NCI-H446 treated with DMSO at 0.1 percent for 48 hours (cell line): ENCODE measurements around the gene TMEM156.

Source experiments
- DNase-seq: peaks from one replicate; lab custom pipeline; 2025; lab: John Stamatoyannopoulos, UW

Gene TMEM156

GRCh38 chr4:39032218-39033085 lies at the start of gene TMEM156:
Gene TMEM156 (minus strand): TSS chr4:39032409. CDS start chr4:39032313, 96 bp downstream.
- DNase-seq, result no peak

DNA sequence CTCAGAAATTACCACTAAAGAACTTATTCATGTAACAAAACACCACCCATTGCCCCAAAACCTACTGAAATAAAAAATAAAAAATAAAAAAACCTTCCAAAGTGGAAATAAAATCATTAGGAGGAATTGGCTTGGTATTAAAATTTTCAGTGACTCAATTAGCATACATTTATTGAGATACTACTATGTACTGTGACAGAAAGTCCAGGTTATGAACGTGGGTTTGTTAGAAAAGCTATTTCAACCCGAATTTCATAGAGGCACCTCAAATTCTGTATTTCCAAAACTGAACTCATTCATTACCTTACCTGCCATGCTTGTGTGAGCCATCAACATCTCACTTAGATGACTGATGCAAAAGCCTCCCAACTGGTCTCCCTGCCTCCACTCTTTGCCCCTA lies 46.6 kb upstream of the TMEM156 start:
- DNase-seq, result no peak

GRCh38 chr4:39068907-39069306 lies 36.7 kb upstream of the TMEM156 start:
- DNase-seq, result no peak

- no peak for DNase-seq
Measured at GRCh38 chr4:39067451-39067850, 35.2 kb upstream of the TMEM156 start.

DNA sequence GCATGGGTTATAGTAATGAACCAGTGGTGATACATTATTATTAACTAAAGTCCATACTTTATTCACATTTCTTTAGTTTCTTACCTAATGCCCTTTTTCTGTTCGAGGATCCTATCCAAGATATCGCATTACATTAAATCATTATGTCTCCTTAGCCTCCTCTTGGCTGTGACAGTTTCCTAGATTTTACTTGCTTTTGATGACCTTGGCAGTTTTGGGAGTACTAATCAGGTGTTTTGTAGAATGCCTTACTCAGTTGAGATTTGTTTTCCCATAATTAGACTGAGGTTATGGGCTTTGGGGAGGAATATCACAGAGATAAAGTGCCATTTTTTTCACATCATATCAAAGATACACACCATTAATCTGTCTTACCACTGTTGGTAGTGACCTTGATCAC lies 34.8 kb upstream of the TMEM156 start:
- no peak for DNase-seq

- DNase-seq, result no peak
Measured at GRCh38 chr4:39066371-39066770, 34.2 kb upstream of the TMEM156 start.

- DNase-seq, result no peak
Measured at GRCh38 chr4:39063430-39063829, 31.2 kb upstream of the TMEM156 start.

GRCh38 chr4:39062770-39063097 lies 30.5 kb upstream of the TMEM156 start:
- no peak for DNase-seq

DNA sequence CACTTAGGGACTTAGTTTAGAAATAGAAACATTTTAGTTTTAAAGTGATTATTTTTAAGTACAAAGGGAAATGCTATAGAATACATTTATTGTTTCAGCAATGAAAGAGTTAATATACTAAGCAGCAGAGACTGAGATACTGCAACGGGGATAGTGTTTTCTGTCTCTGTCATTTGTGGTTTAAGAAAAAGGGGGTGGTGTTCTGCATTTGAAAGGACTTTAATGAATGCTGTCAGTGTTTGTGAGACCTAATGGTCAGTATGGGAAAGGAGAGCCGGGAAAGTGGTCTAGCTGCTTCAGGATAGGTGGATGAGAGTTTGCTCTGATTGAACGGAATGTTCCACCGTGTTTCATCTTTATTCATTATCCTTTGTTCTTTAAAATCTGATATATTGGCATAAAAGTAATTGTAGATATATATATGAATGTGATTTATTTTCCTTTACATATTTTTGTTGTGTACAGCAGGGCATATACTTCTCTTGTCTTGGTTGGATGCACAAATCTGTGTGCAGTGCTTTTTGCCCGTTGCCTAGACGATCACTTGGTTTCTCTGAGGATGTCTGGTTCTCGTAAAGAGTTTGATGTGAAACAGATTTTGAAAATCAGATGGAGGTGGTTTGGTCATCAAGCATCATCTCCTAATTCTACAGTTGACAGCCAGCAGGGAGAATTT lies 30.0 kb upstream of the TMEM156 start, which contains the start of gene KLHL5:
TSS of gene KLHL5 (plus strand) at position 139 of the 676 bp plus-strand sequence. CDS start at position 560, 421 bp downstream.
- no peak for DNase-seq

GRCh38 chr4:39061457-39061856 lies 29.2 kb upstream of the TMEM156 start:
- DNase-seq, result no peak

DNA sequence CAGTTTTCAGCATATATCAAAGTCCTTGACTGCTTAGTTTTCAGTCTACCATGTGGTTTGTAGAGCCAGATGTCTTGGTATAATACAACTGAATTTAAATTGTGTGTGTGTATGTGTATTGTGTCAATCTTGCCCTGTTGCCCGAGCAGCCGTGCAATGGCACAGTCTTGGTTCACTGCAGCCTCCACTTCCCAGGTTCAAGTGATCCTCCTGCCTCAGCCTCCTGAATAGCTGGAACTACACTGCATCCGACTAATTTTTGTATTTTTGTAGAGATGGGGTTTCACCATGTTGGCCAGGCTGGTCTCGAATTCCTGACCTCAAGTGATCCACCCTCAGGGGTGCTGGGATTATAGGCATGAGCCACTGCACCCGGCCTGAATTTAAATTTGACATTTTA lies 23.8 kb upstream of the TMEM156 start:
- no peak for DNase-seq

GRCh38 chr4:39054497-39054896 lies 22.3 kb upstream of the TMEM156 start:
- DNase-seq, result no peak

GRCh38 chr4:39053983-39054382 lies 21.8 kb upstream of the TMEM156 start:
- no peak for DNase-seq

DNA sequence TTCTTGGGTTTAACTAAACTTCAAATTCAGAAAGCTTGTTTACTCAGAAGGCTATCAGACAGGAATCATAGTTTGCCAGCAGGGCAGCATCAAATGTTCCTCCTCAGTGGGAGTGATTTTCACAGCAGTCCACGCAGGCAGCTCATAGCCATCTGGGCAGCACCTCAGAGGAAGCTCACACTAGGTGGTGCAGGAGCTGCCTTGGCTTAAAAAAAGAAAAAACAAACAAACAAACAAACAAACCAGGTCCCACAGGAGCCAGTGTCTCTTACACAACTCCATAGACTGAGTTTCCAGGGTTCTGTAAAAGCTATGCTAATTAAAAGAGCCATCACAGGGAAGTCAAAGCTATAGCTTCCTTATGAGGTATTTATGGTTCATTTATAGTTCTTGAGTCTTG lies 19.3 kb upstream of the TMEM156 start:
- DNase-seq, result no peak

DNA sequence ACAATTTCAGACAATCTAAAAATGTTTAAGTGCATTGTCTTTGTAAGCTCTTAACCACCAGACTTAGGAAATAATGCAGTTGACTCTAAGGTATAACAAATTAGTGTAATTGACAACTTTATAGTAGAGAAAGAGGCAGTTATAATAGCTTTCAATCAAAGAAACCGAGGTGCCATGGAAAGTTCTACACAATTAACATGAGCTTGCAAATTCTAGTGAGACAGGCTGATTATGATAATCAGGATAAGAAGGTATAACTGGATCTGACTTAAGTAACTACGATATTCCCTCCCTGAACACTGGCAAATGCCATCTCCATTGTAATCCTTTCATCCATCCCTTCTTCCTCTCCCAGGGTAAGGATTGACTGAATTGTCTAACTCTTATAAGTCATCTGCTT lies 18.4 kb upstream of the TMEM156 start:
- no peak for DNase-seq

GRCh38 chr4:39048311-39048710 lies 16.1 kb upstream of the TMEM156 start:
- no peak for DNase-seq

GRCh38 chr4:39047681-39048080 lies 15.5 kb upstream of the TMEM156 start:
- no peak for DNase-seq

GRCh38 chr4:39046249-39046648 lies 14.0 kb upstream of the TMEM156 start:
- no peak for DNase-seq

GRCh38 chr4:39045827-39046221 lies 13.6 kb upstream of the TMEM156 start:
- DNase-seq, result no peak

GRCh38 chr4:39044956-39045826 lies 13.0 kb upstream of the TMEM156 start:
- no peak for DNase-seq

GRCh38 chr4:39044364-39044955 lies 12.3 kb upstream of the TMEM156 start:
- DNase-seq, result peak; percentile 18

DNA sequence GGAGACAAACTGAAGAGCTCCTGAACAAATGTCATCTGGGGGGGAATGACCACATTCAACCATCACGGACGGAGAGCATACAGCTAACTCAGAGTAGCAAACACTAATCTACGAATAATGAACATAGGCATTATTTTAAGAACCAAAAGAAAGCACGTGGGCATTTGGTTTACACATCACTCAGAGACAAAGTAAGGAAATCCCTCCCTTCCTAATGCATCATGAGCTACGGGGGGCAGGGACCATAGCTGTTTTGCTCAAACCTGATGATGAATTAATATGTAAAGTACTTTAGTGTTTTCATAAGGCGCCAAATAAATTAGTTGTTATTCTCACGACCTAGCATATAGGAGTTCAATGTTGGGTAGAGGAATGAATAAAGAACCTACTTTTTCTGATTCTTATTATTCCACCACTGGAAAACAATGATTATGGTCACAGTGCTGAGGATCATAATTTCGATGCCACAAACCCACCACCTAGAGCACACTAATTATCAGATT lies 11.7 kb upstream of the TMEM156 start:
- no peak for DNase-seq
